ENCODE measurements around the gene TSSK2.

Gene TSSK2

DNA sequence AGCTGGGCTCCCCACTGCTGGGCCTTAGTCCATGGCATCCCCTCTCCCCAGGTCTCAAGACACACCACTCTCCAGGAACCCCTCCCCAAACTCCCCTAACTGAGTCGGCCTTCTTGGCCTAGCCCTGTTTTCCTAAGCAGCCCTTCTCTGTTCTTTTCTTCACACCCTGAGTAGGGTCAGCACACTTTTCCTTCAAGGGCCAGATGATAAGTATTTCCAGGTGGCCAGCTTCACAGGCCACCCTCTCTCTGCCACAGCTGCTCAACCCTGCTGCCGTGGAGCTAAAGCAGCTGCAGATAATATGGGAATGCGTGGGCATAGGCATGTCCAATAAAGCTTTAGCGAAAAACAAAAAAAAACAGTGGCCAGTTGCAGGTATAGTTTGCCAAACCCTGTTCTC is 33.0 kb upstream of the TSSK2 start:
- TF ChIP-seq, protein P1, sequence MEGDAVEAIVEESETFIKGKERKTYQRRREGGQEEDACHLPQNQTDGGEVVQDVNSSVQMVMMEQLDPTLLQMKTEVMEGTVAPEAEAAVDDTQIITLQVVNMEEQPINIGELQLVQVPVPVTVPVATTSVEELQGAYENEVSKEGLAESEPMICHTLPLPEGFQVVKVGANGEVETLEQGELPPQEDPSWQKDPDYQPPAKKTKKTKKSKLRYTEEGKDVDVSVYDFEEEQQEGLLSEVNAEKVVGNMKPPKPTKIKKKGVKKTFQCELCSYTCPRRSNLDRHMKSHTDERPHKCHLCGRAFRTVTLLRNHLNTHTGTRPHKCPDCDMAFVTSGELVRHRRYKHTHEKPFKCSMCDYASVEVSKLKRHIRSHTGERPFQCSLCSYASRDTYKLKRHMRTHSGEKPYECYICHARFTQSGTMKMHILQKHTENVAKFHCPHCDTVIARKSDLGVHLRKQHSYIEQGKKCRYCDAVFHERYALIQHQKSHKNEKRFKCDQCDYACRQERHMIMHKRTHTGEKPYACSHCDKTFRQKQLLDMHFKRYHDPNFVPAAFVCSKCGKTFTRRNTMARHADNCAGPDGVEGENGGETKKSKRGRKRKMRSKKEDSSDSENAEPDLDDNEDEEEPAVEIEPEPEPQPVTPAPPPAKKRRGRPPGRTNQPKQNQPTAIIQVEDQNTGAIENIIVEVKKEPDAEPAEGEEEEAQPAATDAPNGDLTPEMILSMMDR (IDR thresholded peaks at IDR 0.05; ENCODE audit: low read length), result no peak
- no peak for TF ChIP-seq EZH2 (IDR thresholded peaks at IDR 0.05; ENCODE audit: borderline replicate concordance, low read length)
- Histone ChIP-seq H3K36me3 (ENCODE audit: insufficient read depth, low read length) (peaks cover 19% of the 10 kb centered on the region), H3K9me2 (ENCODE audit: low read depth, low read length) (no peaks in the 10 kb centered on the region), H3F3A (ENCODE audit: insufficient read depth, low read length) (no peaks in the 10 kb centered on the region), H3K9ac (ENCODE audit: low read length) (no peak overlapping the region), H3K9me3 (ENCODE audit: low read length) (no peaks in the 10 kb centered on the region), H3K27ac (ENCODE audit: low read depth, low read length, poor library complexity, severe bottlenecking) (no peak overlapping the region), H4K20me1 (ENCODE audit: insufficient read depth, low read length) (no peaks in the 10 kb centered on the region), H3K79me2 (ENCODE audit: insufficient read depth, low read length) (peaks cover 28% of the 10 kb centered on the region), H3K4me1 (ENCODE audit: insufficient read depth, low read length, severe bottlenecking) (no peaks in the 10 kb centered on the region), H3K4me3 (ENCODE audit: low read depth, low read length, poor library complexity, severe bottlenecking) (no peak overlapping the region), H3K4me2 (ENCODE audit: low read length) (no peak overlapping the region), H3K27me3 (ENCODE audit: insufficient read depth, low read length) (no peaks in the 10 kb centered on the region), H2AFZ (ENCODE audit: low read length) (no peak overlapping the region)

DNA sequence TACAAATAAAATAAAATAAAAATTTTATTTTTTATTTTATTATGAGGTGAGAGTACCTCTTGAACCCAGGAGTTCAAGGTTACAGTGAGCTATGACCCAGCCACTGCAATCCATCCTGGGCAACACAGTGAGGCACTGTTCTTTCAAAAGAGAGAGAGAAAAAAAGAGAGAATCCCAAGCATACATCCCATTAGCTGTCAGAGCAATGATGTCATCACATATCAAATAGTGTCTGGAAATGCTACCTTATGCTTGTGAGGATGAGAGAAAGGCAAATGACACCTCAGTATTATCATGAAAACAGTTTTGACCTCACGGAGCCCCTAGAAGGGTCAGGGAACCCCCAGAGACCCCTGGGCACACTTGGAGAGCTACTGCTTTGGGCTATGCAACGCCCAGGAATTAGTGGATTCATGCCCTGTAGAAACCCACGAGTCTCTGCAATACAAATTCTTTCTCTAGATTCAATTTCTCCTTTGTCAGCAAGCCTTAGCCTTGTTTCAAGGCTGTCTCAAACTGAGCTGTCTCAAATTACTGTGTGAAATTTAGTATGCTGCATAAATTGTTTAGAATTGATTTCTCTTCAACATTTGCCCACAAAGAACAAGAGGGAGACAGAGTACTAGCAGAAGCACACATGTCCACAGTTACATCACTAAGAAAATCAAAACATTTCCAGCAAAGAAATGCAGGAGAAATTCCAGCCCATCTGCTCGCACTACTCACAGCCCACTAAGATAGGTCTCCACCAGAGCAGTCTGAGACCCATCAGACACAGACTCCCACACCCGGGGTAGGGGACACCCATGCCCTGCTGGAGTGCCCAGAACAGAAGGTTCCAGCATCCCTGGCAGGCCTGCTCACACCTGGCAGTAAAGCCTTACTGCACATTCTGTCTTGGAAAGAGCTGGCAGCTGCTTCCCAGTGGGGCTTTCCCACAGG is 27.0 kb upstream of the TSSK2 start:
- Histone ChIP-seq H3K79me2 (ENCODE audit: insufficient read depth, low read length) (peaks cover 64% of the 10 kb centered on the region), H3K4me1 (ENCODE audit: insufficient read depth, low read length, severe bottlenecking) (peaks cover 2% of the 10 kb centered on the region), H3K9ac (ENCODE audit: low read length) (no peak overlapping the region), H2AFZ (ENCODE audit: low read length) (no peak overlapping the region), H3K9me2 (ENCODE audit: low read depth, low read length) (no peaks in the 10 kb centered on the region), H4K20me1 (ENCODE audit: insufficient read depth, low read length) (no peaks in the 10 kb centered on the region), H3K27ac (ENCODE audit: low read depth, low read length, poor library complexity, severe bottlenecking) (no peak overlapping the region), H3K27me3 (ENCODE audit: insufficient read depth, low read length) (no peaks in the 10 kb centered on the region), H3K9me3 (ENCODE audit: low read length) (no peaks in the 10 kb centered on the region), H3K36me3 (ENCODE audit: insufficient read depth, low read length) (peaks cover 9% of the 10 kb centered on the region), H3K4me2 (ENCODE audit: low read length) (no peak overlapping the region), H3F3A (ENCODE audit: insufficient read depth, low read length) (no peaks in the 10 kb centered on the region), H3K4me3 (ENCODE audit: low read depth, low read length, poor library complexity, severe bottlenecking) (no peak overlapping the region)
- TF ChIP-seq, protein P1 (IDR thresholded peaks at IDR 0.05; ENCODE audit: low read length), result no peak
- no peak for TF ChIP-seq EZH2 (IDR thresholded peaks at IDR 0.05; ENCODE audit: borderline replicate concordance, low read length)

DNA sequence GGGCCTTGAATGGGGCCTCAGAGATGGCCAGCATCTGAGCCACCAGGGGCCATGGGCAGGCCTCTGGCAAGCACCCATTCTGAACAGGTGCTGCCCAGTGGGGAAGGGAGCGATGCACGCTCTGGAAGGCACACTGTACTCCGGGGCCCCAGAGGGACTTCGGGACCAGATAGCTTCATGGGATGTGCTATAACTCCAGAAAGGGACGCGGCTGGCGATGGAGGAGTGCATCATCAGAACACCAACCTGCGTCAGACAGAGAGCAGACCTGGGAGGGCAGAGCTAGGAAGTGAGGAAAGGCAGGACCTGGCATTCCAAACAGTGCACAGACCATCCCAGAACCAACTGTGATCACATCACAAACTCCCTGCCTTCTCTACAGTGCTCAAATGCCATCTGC is 25.7 kb upstream of the TSSK2 start:
- H3K4me1 ChIP-seq (ENCODE audit: insufficient read depth, low read length, severe bottlenecking), result peaks cover 15% of the 10 kb centered on the region
- no peak overlapping the region for H3K4me2 ChIP-seq (ENCODE audit: low read length)
- TF ChIP-seq EZH2 (IDR thresholded peaks at IDR 0.05; ENCODE audit: borderline replicate concordance, low read length), result no peak
- TF ChIP-seq, protein P1 (IDR thresholded peaks at IDR 0.05; ENCODE audit: low read length), result no peak
- H3K4me3 ChIP-seq (ENCODE audit: low read depth, low read length, poor library complexity, severe bottlenecking), result no peak overlapping the region
- no peaks in the 10 kb centered on the region for H3F3A ChIP-seq (ENCODE audit: insufficient read depth, low read length)
- no peak overlapping the region for H3K9ac ChIP-seq (ENCODE audit: low read length)
- H3K27me3 ChIP-seq (ENCODE audit: insufficient read depth, low read length), result no peaks in the 10 kb centered on the region
- H3K79me2 ChIP-seq (ENCODE audit: insufficient read depth, low read length), result peaks cover 74% of the 10 kb centered on the region
- H3K27ac ChIP-seq (ENCODE audit: low read depth, low read length, poor library complexity, severe bottlenecking), result no peak overlapping the region
- H4K20me1 ChIP-seq (ENCODE audit: insufficient read depth, low read length), result no peaks in the 10 kb centered on the region
- H3K9me3 ChIP-seq (ENCODE audit: low read length), result no peaks in the 10 kb centered on the region
- no peaks in the 10 kb centered on the region for H3K9me2 ChIP-seq (ENCODE audit: low read depth, low read length)
- H2AFZ ChIP-seq (ENCODE audit: low read length), result no peak overlapping the region
- H3K36me3 ChIP-seq (ENCODE audit: insufficient read depth, low read length), result peaks cover 7% of the 10 kb centered on the region; the same call in 1 of the 2 replicates

All from OCI-LY1 (cell line).